ENCODE results near the gene FAM107A. TPM values are rescaled to one million over a fixed set of nuclear protein-coding genes. Genes with fewer than 3 reads are reported as not detected.

The FAM107A gene
- total and polyA plus RNA-seq, 2 of the 13 experiments (the other 11 are each of a cell fraction or from before 2014, with no cell fraction given), result not detected

DNA sequence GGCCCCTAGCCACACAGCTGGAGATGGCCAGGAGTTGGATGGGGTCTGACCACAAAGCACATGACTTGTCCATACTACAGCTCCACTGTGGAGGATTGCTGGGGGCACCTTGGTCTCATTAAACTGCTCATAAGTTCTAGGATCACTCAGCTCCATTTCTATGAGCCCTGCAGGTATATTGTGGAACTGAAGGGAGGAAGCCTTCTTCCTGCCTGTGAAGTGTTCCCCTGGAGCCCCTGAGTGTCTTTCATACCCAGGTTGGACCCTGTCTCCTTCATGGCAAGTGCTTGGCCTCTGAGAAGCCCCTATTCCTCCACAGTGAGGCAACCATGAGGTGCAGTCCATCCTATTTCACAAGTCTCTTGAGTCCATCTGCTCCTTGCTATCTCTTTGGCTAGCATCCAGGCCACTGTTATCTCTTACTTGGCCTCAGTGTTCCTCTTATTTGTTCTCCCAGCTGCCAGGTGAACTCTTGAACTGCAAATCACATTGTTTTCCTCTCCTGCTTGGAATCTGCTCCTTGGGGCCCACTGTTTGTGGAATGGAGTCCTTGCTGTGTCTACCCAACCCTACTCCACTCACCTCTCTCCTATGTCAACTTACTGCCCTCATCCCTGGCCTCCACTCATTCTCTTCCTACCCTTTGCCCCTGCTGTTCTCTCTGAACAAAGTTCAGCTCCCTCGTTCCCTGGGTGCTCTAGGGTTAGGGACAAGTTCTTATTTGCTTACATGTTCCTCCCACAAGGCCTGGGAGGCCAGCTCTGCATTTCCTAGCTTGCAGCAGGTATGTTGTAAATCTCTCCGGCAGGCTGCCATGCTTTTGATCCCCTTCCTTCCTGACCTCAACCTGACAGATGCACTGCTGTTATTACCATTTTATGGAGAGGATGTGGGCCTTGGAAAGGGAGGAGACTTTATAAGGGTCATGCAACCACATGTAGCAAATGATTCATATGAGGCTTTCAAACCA lies 41.4 kb downstream of the FAM107A start (continued):
- TF ChIP-seq, protein P1, sequence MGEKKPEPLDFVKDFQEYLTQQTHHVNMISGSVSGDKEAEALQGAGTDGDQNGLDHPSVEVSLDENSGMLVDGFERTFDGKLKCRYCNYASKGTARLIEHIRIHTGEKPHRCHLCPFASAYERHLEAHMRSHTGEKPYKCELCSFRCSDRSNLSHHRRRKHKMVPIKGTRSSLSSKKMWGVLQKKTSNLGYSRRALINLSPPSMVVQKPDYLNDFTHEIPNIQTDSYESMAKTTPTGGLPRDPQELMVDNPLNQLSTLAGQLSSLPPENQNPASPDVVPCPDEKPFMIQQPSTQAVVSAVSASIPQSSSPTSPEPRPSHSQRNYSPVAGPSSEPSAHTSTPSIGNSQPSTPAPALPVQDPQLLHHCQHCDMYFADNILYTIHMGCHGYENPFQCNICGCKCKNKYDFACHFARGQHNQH (CRISPR knock-in tag; IDR thresholded peaks at IDR 0.05), result peak; percentile 74; the same call in 1 of the 2 replicates
- no peak for TF ChIP-seq XRCC5 (optimal IDR thresholded peaks at IDR 0.05; ENCODE audit: low read length)
- peak; percentile 86 for TF ChIP-seq ZNF644 (CRISPR knock-in tag; IDR thresholded peaks at IDR 0.05; ENCODE audit: low read depth)
- no peak for TF ChIP-seq IRX3 (CRISPR knock-in tag; IDR thresholded peaks at IDR 0.05; ENCODE audit: borderline replicate concordance, low read depth)
- peak; percentile 78 for TF ChIP-seq NR2F2 (IDR thresholded peaks at IDR 0.05; ENCODE audit: borderline replicate concordance, low read depth)
- TF ChIP-seq SMC3 (IDR thresholded peaks at IDR 0.05; ENCODE audit: low read length), result no peak
- no peak for TF ChIP-seq ZNF20 (CRISPR knock-in tag; IDR thresholded peaks at IDR 0.05)
- TF ChIP-seq ZNF563 (CRISPR knock-in tag; IDR thresholded peaks at IDR 0.05), result no peak
- TF ChIP-seq ZNF138 (CRISPR knock-in tag; IDR thresholded peaks at IDR 0.05; ENCODE audit: low read depth), result no peak
- TF ChIP-seq SIX1 (CRISPR knock-in tag; IDR thresholded peaks at IDR 0.05; ENCODE audit: borderline replicate concordance), result no peak
- peak; percentile 95 for TF ChIP-seq RXRA (CRISPR knock-in tag; IDR thresholded peaks at IDR 0.05)
- no peak for TF ChIP-seq GABPA (IDR thresholded peaks at IDR 0.05; ENCODE audit: low read depth, low read length)
- TF ChIP-seq GABPA (CRISPR knock-in tag; IDR thresholded peaks at IDR 0.05; ENCODE audit: low read depth), result no peak; the same call in 1 of the 2 replicates
- TF ChIP-seq NFE2L1 (CRISPR knock-in tag; IDR thresholded peaks at IDR 0.05; ENCODE audit: borderline replicate concordance), result no peak
- no peak for TF ChIP-seq ZNF331 (CRISPR knock-in tag; IDR thresholded peaks at IDR 0.05)
- TF ChIP-seq ZNF253 (CRISPR knock-in tag; IDR thresholded peaks at IDR 0.05; ENCODE audit: borderline replicate concordance), result no peak
- TF ChIP-seq, protein P2, sequence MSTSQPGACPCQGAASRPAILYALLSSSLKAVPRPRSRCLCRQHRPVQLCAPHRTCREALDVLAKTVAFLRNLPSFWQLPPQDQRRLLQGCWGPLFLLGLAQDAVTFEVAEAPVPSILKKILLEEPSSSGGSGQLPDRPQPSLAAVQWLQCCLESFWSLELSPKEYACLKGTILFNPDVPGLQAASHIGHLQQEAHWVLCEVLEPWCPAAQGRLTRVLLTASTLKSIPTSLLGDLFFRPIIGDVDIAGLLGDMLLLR (CRISPR knock-in tag; IDR thresholded peaks at IDR 0.05), result peak; percentile 16; the same call in 1 of the 2 replicates
- TF ChIP-seq RARG (CRISPR knock-in tag; IDR thresholded peaks at IDR 0.05; ENCODE audit: low read depth), result no peak
- TF ChIP-seq RBM22 (optimal IDR thresholded peaks at IDR 0.05; ENCODE audit: low read length), result no peak
- peak; percentile 38; the same call in 1 of the 2 replicates for TF ChIP-seq FOXA1 (IDR thresholded peaks at IDR 0.05)
- TF ChIP-seq FOXA1 (CRISPR knock-in tag; IDR thresholded peaks at IDR 0.05), result peak; percentile 74
- peak; percentile 87 for TF ChIP-seq ZNF589 (CRISPR knock-in tag; conservative IDR thresholded peaks at IDR 0.05)
- TF ChIP-seq ZC3H4 (CRISPR knock-in tag; IDR thresholded peaks at IDR 0.05; ENCODE audit: borderline replicate concordance), result no peak
- TF ChIP-seq FOXK2 (IDR thresholded peaks at IDR 0.05), result no peak
- no peak for TF ChIP-seq SRSF9 (IDR thresholded peaks at IDR 0.05; ENCODE audit: borderline replicate concordance, insufficient read depth, low read depth, low read length, poor library complexity, severe bottlenecking)
- TF ChIP-seq HNRNPK (IDR thresholded peaks at IDR 0.05; ENCODE audit: low read depth, low read length, poor library complexity, severe bottlenecking), result no peak
- peak; percentile 91 for TF ChIP-seq HDAC1 (CRISPR knock-in tag; IDR thresholded peaks at IDR 0.05)
- TF ChIP-seq, protein P3, sequence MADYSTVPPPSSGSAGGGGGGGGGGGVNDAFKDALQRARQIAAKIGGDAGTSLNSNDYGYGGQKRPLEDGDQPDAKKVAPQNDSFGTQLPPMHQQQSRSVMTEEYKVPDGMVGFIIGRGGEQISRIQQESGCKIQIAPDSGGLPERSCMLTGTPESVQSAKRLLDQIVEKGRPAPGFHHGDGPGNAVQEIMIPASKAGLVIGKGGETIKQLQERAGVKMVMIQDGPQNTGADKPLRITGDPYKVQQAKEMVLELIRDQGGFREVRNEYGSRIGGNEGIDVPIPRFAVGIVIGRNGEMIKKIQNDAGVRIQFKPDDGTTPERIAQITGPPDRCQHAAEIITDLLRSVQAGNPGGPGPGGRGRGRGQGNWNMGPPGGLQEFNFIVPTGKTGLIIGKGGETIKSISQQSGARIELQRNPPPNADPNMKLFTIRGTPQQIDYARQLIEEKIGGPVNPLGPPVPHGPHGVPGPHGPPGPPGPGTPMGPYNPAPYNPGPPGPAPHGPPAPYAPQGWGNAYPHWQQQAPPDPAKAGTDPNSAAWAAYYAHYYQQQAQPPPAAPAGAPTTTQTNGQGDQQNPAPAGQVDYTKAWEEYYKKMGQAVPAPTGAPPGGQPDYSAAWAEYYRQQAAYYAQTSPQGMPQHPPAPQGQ (CRISPR knock-in tag; IDR thresholded peaks at IDR 0.05; ENCODE audit: borderline replicate concordance), result no peak
- no peak for TF ChIP-seq TP53 (CRISPR knock-in tag; conservative IDR thresholded peaks at IDR 0.05)

Measured in HepG2 (cell line).